ENCODE data around the gene KCNN1. TPM values are rescaled to one million over a fixed set of nuclear protein-coding genes. Genes with fewer than 3 reads are reported as not detected.
A peak's percentile ranks its signal among the peaks of the same experiment; 100 is the strongest.
"Not testable (repeated sequence)": the region's sequence is repeated elsewhere in the genome, so short reads cannot be mapped to it uniquely, and the experiment has no call there.

KCNN1 gene
- total RNA-seq, 2 donors from 2014 or later, result not detected

- Histone ChIP-seq H3K9me3 (no peaks in the 10 kb centered on the region), H3K4me1 (peaks cover 19% of the 10 kb centered on the region), H3K27me3 (no peaks in the 10 kb centered on the region), H3K4me3 (no peak overlapping the region), H3K27ac (no peak overlapping the region), H3K36me3 (replicated peaks in 1 of 2; ENCODE audit: insufficient read depth in 1 of 2, low read depth in 2 of 2) (no peaks in the 10 kb centered on the region)
- no peak for TF ChIP-seq POLR2A (IDR thresholded peaks at IDR 0.05)
- TF ChIP-seq, protein P1, sequence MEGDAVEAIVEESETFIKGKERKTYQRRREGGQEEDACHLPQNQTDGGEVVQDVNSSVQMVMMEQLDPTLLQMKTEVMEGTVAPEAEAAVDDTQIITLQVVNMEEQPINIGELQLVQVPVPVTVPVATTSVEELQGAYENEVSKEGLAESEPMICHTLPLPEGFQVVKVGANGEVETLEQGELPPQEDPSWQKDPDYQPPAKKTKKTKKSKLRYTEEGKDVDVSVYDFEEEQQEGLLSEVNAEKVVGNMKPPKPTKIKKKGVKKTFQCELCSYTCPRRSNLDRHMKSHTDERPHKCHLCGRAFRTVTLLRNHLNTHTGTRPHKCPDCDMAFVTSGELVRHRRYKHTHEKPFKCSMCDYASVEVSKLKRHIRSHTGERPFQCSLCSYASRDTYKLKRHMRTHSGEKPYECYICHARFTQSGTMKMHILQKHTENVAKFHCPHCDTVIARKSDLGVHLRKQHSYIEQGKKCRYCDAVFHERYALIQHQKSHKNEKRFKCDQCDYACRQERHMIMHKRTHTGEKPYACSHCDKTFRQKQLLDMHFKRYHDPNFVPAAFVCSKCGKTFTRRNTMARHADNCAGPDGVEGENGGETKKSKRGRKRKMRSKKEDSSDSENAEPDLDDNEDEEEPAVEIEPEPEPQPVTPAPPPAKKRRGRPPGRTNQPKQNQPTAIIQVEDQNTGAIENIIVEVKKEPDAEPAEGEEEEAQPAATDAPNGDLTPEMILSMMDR (IDR thresholded peaks at IDR 0.05), result no peak
- DNase-seq (no peak), ATAC-seq (no peak)
- 80 to 82% methylated on average over 4 of the region's 4 CpGs for WGBS, 2 donors
- intact Hi-C loops (cut with DNase I), result no loop called here
Observed at GRCh38 chr19:18027151-18027550, 60.2 kb downstream of the KCNN1 start.

DNA sequence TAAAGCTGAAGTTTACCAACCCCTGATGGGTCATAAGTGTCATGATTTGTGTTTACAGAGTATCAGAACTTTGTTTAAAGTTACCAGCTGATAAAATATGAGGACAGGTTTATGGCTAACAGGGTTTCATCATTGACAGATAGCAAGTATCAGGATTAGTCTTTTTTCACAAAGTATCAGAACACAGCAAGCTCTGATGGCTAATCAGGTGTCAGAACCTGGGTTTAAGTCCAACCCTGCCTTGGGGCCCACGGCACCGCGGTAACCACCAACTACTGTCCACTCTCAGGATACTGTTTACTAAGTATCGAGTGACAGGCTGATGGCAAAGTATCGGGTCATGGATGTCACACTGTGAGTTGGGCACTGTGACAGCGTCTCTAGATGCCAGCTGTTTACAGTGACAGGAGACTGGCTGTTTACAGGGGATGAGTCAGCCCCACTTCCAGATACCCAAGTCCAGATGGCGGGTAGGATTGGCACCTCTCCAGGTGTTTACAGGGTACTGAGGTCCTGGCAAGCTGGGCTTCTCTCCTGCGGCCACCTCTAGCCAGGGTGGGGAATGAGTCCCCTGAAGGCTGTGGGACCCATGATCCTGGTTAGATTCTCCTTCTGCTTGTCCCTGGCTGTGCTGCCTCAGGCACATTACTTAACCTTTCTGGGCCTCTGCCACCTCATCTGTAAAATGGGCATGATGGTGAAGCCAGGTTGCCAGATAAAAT, 62.9 kb downstream of the KCNN1 start:
- Histone ChIP-seq H3K27ac (peak overlapping the region; percentile 20 to 78 (median 70)), H3K9me3 (no peaks in the 10 kb centered on the region), H3K36me3 (replicated peaks in 1 of 2; ENCODE audit: insufficient read depth in 1 of 2, low read depth in 2 of 2) (no peaks in the 10 kb centered on the region), H3K4me3 (no peak overlapping the region), H3K27me3 (no peaks in the 10 kb centered on the region), H3K4me1 (peaks cover 7% of the 10 kb centered on the region)
- intact Hi-C loops (cut with DNase I), result no loop called here
- DNase-seq (peak; percentile 42 to 71 (median 64)), ATAC-seq (peak; percentile 73)
- no peak for TF ChIP-seq POLR2A (IDR thresholded peaks at IDR 0.05)
- TF ChIP-seq, protein P1 (IDR thresholded peaks at IDR 0.05), result no peak
- 13 to 25% methylated on average over 6 to 8 of the region's 8 CpGs for WGBS, 2 donors

DNA sequence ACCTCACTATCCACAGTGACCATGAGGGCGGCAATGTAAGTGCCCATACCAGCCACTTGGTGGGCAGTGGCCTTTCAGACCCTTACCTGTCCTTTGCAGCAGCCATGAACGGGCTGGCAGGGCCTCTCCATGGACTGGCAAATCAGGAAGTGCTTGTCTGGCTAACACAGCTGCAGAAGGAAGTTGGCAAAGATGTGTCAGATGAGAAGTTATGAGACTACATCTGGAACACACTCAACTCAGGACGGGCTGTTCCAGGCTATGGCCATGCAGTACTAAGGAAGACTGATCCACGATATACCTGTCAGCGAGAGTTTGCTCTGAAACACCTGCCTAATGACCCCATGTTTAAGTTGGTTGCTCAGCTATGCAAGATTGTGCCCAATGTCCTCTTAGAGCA, 64.5 kb downstream of the KCNN1 start:
- H3K4me1 ChIP-seq; H3K36me3 ChIP-seq (replicated peaks in 1 of 2; ENCODE audit: insufficient read depth in 1 of 2, low read depth in 2 of 2); H3K27me3 ChIP-seq; H3K4me3 ChIP-seq; intact Hi-C loops (cut with DNase I); H3K9me3 ChIP-seq; ATAC-seq: not testable (repeated sequence)
- peak overlapping the region in 1 of 4 donors; percentile 40 for H3K27ac ChIP-seq
- peak in 1 of 3 donors; percentile 5 for TF ChIP-seq POLR2A (IDR thresholded peaks at IDR 0.05)
- 55 to 58% methylated on average over 3 to 5 of the region's 5 CpGs for WGBS, 2 donors
- peak in 1 of 4 donors; percentile 29 for DNase-seq

GRCh38 chr19:18032102-18032501, 65.2 kb downstream of the KCNN1 start:
- H3K4me1 ChIP-seq; intact Hi-C loops (cut with DNase I); H3K27me3 ChIP-seq; H3K27ac ChIP-seq; ATAC-seq; H3K9me3 ChIP-seq; H3K36me3 ChIP-seq (replicated peaks in 1 of 2; ENCODE audit: insufficient read depth in 1 of 2, low read depth in 2 of 2); DNase-seq; H3K4me3 ChIP-seq: not testable (repeated sequence)
- 67 to 70% methylated on average over 2 of the region's 2 CpGs for WGBS, 2 donors

- intact Hi-C loops (cut with DNase I), result no loop called here
- peak overlapping the region in 1 of 4 donors; percentile 44 for H3K27ac ChIP-seq
- H3K4me1 ChIP-seq, result peaks cover 26% of the 10 kb centered on the region
- no peaks in the 10 kb centered on the region for H3K36me3 ChIP-seq (replicated peaks in 1 of 2; ENCODE audit: insufficient read depth in 1 of 2, low read depth in 2 of 2)
- no peaks in the 10 kb centered on the region for H3K27me3 ChIP-seq
- WGBS, 2 donors, result 59 to 85% methylated on average over 2 of the region's 2 CpGs
- DNase-seq (no peak), ATAC-seq (no peak)
- H3K4me3 ChIP-seq, result no peak overlapping the region
- TF ChIP-seq, protein P1 (IDR thresholded peaks at IDR 0.05), result no peak
- no peak for TF ChIP-seq POLR2A (IDR thresholded peaks at IDR 0.05)
- H3K9me3 ChIP-seq, result no peaks in the 10 kb centered on the region
Observed at GRCh38 chr19:18041054-18041453, 74.1 kb downstream of the KCNN1 start.

- H3K4me1 ChIP-seq, result peaks cover 28% of the 10 kb centered on the region
- no peak for DNase-seq
- no peaks in the 10 kb centered on the region for H3K27me3 ChIP-seq
- TF ChIP-seq, protein P1 (IDR thresholded peaks at IDR 0.05), result no peak
- no peak for TF ChIP-seq POLR2A (IDR thresholded peaks at IDR 0.05)
- H3K36me3 ChIP-seq (replicated peaks in 1 of 2; ENCODE audit: insufficient read depth in 1 of 2, low read depth in 2 of 2), result no peaks in the 10 kb centered on the region
- ATAC-seq, result no peak
- intact Hi-C loops (cut with DNase I), result no loop called here
- H3K9me3 ChIP-seq, result no peaks in the 10 kb centered on the region
- H3K27ac ChIP-seq, result no peak overlapping the region
- 79 to 89% methylated on average over 3 of the region's 3 CpGs for WGBS, 2 donors
- H3K4me3 ChIP-seq, result no peak overlapping the region
Observed at GRCh38 chr19:18043676-18044075, 76.8 kb downstream of the KCNN1 start.
